ENCODE results near the gene GIT2.
"Not testable (repeated sequence)": the region's sequence is repeated elsewhere in the genome, so short reads cannot be mapped to it uniquely, and the experiment has no call there.

GIT2 gene

DNA sequence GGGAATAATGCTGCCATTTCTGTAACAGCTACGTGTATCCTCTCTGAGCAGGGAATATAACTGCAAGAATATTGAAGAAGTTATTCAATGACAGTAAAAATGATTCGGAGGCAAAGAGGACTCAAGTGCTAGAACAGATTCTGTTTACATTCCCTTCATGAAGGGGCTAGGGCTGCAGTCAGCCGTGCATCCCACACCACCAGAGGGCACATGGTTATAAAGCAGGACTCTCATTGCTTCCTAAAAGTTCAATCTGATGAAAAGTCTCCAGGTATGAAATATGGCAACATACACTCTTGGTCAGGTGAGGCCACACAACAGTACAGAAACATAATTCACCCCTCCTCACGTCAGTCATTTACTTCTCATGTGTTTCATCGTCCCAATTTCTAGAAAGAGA, 62.1 kb downstream of the GIT2 start:
- DNase-seq (ENCODE audit: extremely low read depth, low read depth), result no peak
- TF ChIP-seq, protein P1, sequence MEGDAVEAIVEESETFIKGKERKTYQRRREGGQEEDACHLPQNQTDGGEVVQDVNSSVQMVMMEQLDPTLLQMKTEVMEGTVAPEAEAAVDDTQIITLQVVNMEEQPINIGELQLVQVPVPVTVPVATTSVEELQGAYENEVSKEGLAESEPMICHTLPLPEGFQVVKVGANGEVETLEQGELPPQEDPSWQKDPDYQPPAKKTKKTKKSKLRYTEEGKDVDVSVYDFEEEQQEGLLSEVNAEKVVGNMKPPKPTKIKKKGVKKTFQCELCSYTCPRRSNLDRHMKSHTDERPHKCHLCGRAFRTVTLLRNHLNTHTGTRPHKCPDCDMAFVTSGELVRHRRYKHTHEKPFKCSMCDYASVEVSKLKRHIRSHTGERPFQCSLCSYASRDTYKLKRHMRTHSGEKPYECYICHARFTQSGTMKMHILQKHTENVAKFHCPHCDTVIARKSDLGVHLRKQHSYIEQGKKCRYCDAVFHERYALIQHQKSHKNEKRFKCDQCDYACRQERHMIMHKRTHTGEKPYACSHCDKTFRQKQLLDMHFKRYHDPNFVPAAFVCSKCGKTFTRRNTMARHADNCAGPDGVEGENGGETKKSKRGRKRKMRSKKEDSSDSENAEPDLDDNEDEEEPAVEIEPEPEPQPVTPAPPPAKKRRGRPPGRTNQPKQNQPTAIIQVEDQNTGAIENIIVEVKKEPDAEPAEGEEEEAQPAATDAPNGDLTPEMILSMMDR (IDR thresholded peaks at IDR 0.05; ENCODE audit: low read depth, low read length), result peak; percentile 51

DNA sequence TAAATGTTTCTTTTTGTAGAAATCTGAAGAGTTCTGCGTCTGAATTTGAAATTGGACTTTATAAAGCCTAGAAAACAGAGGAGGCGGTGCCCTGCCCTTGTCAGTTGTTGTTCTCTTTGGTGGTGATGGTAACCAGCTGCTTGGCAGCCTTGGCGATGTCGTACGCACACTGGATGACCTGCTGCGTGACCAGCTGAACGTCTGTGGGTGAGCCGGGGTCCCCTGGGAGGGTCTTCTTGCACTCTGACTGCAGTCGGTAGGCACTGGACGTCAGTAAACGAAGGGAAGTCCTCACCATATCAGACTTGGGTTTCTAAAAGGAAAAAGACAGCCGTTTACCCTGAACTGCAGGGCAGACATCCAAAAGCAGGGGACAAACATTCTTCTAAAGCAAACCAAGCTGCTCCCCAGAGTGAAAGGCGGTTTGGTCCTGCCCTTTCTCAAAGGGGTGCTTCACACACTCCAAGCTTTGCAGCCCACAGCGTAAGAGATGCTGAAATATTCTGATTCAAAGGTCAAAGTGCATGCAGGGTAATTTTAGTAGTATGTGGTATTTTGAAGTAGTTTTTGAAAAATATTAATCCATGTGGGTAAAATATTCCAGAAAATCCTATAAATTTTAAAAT, 63.2 kb downstream of the GIT2 start:
- TF ChIP-seq, protein P1 (IDR thresholded peaks at IDR 0.05; ENCODE audit: low read depth, low read length), result no peak
- DNase-seq (ENCODE audit: extremely low read depth, low read depth), result no peak

DNA sequence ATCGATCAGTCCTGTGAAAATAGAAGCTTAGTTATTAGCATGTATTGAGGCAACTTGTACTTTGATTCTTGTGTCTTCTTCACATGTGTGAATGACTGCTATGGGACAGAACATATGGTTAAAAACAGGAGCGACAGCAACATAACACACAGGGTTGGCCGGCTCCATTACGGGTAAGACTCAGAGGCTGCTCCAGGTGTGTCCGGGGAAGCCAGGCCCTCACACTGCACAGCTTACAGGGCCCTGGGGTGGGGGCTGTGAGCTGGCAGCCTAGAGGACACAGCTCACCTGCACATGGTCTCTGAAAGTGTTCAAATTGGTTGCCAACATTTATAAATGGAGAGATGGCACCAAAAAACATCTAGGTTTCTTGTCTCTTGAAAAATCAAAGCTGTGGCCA, 65.0 kb downstream of the GIT2 start:
- DNase-seq (ENCODE audit: extremely low read depth, low read depth), result no peak
- TF ChIP-seq, protein P1 (IDR thresholded peaks at IDR 0.05; ENCODE audit: low read depth, low read length), result no peak

DNA sequence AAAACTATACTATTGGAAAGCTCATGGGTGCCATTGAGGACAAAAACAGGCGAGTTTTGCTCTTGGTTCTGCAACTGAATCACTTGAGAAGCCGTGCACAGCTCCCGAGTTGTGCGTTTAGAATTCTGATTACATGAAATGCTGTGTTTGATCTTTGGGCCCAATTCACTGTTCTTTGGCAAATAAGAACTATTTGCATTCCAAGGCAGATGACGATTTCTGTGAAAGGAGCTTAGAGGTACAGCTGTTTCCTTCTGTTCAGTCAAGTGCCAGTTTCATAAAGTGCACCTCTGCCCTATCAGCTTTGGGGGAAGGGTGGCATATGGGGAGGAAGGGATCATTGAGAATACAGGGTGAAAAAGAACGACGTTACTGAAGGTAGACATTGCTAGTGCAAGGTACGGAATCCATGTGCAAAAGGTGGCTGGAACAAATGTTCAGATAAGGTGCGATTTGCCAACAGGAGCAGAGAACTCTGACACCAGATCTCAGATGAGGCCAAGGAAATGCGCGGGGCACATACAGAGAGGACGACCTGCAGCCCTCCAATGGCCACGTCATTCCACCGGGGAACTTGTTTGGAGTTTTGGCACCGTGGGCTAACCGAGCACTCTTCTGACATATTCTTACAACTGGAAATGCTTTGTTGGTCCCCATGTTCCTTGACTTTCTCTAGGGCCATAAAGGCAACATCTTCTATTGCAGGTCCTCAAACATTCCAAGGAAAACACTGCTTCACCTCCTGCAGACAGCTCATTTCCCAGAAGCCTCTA, 66.0 kb downstream of the GIT2 start:
- DNase-seq (ENCODE audit: extremely low read depth, low read depth), result no peak
- TF ChIP-seq, protein P1 (IDR thresholded peaks at IDR 0.05; ENCODE audit: low read depth, low read length), result no peak

DNA sequence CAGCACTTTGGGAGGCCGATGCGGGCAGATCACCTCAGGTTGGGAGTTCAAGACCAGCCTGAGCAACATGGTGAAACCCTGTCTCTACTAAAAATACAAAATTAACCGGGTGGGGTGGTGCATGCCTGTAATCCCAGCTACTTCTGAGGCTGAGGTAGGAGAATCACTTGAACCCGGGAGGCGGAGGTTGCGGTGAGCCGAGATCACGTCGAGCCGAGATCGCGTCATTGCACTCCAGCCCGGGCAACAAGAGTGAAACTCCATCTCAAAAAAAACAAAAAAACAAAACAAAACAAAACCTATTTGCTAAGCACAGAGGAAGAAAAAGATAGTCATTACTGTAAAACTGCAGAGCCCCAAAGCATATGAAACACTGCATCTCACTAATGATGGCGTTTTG, 66.8 kb downstream of the GIT2 start:
- DNase-seq (ENCODE audit: extremely low read depth, low read depth), result not testable (repeated sequence)

DNA sequence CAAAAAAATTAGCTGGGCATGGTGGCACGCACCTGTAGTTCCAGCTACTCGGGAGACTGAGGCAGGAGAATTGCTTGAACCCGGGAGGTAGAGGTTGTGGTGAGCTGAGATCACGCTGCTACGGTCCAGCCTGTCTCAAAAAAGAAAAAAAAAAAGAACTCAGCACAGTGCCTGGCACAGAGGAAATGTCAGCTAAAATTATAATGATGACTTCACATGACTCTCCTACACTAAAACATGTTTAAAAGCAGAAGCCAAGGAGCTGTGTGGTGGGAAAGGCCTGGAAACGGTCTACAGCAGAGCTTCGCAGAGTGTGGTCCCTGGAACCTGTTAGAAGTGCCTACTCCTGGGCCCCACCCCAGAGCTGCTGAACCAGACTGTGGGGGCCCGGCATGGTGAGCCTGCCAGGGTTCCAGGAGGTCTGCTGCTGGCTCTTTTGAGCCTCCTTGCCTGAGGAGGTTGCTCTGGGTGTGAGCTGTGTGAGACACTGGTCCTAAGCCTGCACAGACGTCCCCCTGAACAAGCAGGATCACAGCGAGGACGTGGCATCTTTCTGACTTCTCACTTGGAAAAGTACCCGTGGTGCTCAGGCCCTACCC, 68.0 kb downstream of the GIT2 start:
- DNase-seq (ENCODE audit: extremely low read depth, low read depth), result no peak
- TF ChIP-seq, protein P1 (IDR thresholded peaks at IDR 0.05; ENCODE audit: low read depth, low read length), result no peak

DNA sequence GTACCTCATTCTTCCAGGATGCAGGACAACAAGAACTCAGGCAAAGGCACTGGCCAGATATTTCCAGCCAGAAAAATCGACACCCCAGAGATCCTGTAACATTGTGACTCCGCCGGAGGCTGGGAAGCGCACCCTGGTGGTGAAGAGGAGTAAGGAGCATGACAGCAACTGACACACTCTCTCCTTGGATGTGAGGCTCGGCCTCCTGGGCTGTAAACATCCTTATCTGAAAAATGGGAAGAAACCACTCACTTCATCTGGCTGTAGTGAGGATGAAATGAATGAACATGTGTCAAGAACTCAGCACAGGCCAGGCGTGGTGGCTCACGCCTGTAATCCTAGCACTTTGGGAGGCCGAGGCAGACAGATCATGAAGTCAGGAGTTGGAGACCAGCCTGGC, 68.5 kb downstream of the GIT2 start:
- TF ChIP-seq, protein P1 (IDR thresholded peaks at IDR 0.05; ENCODE audit: low read depth, low read length), result peak; percentile 76
- no peak for DNase-seq (ENCODE audit: extremely low read depth, low read depth)
